ENCODE data around the gene HLA-DMA.

The HLA-DMA gene

GRCh38 chr6:32922083-32922482, 30.8 kb downstream of the HLA-DMA start:
- no peak for DNase-seq

- DNase-seq: no peak
Measured at GRCh38 chr6:32920715-32921114, 32.2 kb downstream of the HLA-DMA start.

- DNase-seq: no peak
Measured at GRCh38 chr6:32912951-32913350, 39.9 kb downstream of the HLA-DMA start.

GRCh38 chr6:32908897-32909296, 44.0 kb downstream of the HLA-DMA start:
- no peak for DNase-seq

GRCh38 chr6:32906539-32906938, 46.4 kb downstream of the HLA-DMA start:
- DNase-seq: no peak

- DNase-seq: no peak
Measured at GRCh38 chr6:32905078-32905477, 47.8 kb downstream of the HLA-DMA start.

GRCh38 chr6:32903952-32904351, 48.9 kb downstream of the HLA-DMA start:
- no peak for DNase-seq
